ENCODE data around the gene SCAMP2. TPM values are rescaled to one million over a fixed set of nuclear protein-coding genes. Genes with fewer than 3 reads are reported as not detected.
A peak's percentile ranks its signal among the peaks of the same experiment; 100 is the strongest.

SCAMP2 gene
- total RNA-seq, 1 donor from 2014 or later, result 46.2 TPM

DNA sequence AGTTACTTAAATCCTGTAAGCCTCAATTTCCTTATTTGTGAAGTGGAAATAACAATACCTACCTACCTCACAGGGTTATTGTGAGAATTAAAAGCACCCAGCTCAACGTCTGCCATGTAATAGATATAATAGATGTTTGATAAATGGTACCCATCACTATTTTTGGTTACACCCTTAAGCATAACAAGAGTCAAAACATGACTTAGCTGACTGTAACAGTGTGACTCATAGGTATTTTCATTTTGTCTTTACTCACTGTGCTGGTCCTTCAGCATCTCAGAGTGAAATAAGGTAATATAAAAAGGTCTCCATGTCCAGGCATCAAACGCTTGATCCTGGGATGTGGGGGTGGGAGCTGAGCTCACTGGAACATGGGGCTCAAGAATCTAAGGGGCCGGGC lies 43.7 kb downstream of the SCAMP2 start:
- intact Hi-C loops (cut with micrococcal nuclease), result no loop called here
- ATAC-seq, result no peak
- DNase-seq, result no peak

- ATAC-seq, result no peak
- DNase-seq, result no peak
- intact Hi-C loops (cut with micrococcal nuclease), result no loop called here
Measured at GRCh38 chr15:74828835-74829234, 44.3 kb downstream of the SCAMP2 start.

GRCh38 chr15:74827614-74828013 lies 45.6 kb downstream of the SCAMP2 start:
- ATAC-seq, result no peak
- intact Hi-C loops (cut with micrococcal nuclease), result no loop called here
- no peak for DNase-seq

- DNase-seq (no peak), ATAC-seq (no peak)
- intact Hi-C loops (cut with micrococcal nuclease), result no loop called here
Measured at GRCh38 chr15:74826921-74827320, 46.2 kb downstream of the SCAMP2 start.

- DNase-seq, result peak; percentile 58
- intact Hi-C loops (cut with micrococcal nuclease), result no loop called here
- peak; percentile 52 for ATAC-seq
Measured at GRCh38 chr15:74826364-74826819, 46.8 kb downstream of the SCAMP2 start, which contains the start of gene CPLX3. Gene CPLX3, plus strand, starts transcription at chr15:74826627. Its CDS starts 77 bp downstream, at chr15:74826704.

DNA sequence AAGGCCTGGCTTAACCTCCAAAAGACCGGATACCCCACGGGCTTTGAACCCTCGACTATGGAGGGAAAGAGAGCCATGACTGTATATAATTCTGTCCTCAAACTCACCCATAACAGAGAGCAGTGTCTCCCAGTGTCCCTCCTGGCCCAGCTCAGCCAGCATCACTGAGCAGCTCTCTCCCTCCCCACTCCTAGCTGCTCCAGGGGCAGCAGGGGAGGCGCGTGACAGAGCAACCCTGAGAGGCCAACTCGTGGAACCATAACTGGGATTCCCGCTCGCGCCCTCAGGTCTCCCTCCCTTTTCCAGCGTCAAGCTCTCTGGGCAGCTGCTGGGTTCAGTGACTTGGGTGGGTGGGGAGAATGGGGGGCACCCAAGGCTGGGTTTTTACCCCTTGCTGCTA lies 47.3 kb downstream of the SCAMP2 start:
- ATAC-seq (no peak), DNase-seq (no peak)
- intact Hi-C loops (cut with micrococcal nuclease), result no loop called here

- ATAC-seq (no peak), DNase-seq (no peak)
- intact Hi-C loops (cut with micrococcal nuclease), result no loop called here
Measured at GRCh38 chr15:74824976-74825375, 48.2 kb downstream of the SCAMP2 start.

DNA sequence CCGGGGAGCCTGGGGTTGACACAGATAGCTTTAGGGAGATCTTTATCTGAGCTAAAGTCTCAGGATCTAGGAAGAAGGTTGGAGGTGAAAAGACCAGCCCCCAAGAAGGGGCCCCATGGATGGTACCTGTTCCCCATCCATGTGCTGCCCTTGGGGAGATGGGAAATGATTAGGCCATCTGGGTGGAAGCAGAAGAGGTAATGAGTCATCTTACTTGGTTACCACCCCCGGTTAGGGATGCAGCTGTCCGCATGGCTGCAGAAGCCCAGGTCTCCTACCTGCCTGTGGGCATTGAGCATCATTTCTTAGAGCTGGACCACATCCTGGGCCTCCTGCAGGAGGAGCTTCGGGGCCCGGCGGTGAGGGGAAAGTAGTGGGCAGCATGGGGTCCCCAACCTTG lies 49.8 kb downstream of the SCAMP2 start:
- ATAC-seq (no peak), DNase-seq (no peak)
- intact Hi-C loops (cut with micrococcal nuclease), result no loop called here

DNA sequence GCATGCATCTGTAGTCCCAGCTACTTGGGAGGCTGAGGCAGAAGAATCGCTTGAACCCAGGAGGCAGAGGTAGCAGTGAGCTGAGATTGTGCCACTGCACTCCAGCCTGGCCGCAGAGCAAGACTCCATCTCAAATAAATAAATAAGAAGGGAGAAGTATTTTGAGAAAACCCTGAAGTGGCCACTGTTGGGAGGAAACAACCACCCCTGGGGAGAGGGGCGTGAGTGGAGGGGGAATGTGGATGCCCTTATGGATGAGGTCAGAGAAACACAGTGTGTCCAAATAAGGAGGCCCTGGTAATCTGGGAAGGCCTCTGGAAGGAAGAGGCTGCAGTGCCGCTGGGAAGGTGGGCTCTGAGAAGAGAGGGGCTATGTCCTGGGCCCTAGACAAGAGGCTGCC lies 50.9 kb downstream of the SCAMP2 start:
- DNase-seq, result no peak

DNA sequence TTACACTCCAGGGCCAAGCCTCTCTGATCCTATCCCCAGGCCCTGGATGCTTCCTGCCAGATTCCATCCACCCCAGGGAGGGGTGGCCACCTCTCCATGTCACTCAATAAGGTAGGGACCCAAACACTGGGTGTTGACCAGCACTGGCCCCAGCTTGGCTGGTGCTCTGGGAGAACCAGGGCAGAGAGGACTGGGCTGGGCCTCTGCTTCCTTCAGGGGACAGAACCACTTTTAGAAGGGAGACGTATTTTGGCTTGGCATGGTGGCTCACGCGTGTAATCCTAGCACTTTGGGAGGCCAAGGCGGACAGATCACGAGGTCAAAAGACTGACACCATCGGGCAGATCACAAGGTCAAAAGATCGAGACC lies 51.4 kb downstream of the SCAMP2 start:
- intact Hi-C loops (cut with micrococcal nuclease), result no loop called here
- ATAC-seq (no peak), DNase-seq (no peak)

More for the DNA sequence above, 50.9 kb downstream of the SCAMP2 start:
- ATAC-seq, result no peak
- intact Hi-C loops (cut with micrococcal nuclease), result no loop called here

GRCh38 chr15:74821091-74821789 lies 51.9 kb downstream of the SCAMP2 start:
- DNase-seq (no peak), ATAC-seq (no peak)
- intact Hi-C loops (cut with micrococcal nuclease), result no loop called here

GRCh38 chr15:74820056-74820455 lies 53.1 kb downstream of the SCAMP2 start:
- DNase-seq (no peak), ATAC-seq (no peak)
- intact Hi-C loops (cut with micrococcal nuclease), result no loop called here

DNA sequence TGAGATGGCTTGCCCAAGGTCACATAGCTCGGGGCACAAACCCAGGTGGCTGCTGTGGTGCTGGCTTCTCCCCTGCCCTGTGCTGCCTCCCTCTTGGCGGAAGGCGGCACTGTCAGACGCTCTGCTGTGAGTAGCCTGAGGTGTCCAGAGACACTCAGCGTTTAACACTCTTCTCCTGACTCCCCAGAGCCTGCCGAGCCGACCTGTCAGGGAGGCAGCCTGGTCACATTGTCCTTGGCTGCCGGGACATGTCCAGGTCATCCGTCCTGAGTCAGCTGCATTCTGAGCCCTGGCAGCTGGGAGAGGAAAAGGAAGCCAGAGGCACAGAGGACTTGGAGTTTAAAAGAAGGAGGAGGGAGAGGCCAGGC lies 55.8 kb downstream of the SCAMP2 start:
- peak; percentile 84 for ATAC-seq
- intact Hi-C loops (cut with micrococcal nuclease), result no loop called here
- DNase-seq, result peak; percentile 77

DNA sequence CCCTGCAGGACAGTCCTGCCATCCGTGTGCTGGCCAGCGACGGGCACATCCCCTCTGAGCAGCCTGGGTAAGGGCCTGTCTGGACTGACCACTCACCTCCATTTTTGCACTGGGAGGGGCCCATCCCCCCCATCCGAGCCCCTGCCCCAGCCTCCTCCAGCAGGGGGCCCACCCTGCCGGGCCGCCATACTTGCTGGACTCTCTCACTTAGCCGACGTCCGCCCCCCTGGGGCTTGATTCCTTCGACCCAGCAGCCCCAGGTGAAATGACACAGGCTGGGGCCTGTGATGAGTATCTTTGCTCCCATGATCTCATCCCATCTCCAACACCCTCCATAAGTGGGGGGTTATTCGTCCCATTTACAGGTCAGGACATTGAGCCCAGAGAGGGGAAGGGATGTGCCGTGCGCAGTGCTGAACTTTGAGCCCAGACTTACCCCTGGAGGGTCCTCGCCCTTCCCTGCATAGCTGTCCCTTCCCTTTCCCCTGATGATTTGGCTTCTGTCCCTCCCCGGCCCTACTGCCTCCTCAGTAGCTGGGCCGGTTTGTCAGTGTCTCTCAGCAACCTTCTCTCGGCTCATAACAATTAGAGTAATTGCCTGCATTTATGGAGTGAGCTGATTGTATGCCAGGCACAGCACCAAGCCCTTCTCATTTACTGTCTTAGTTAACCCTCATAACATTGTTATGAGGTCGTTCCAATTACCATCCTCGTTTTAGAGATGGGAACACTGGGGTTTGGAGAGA lies 56.4 kb downstream of the SCAMP2 start:
- intact Hi-C loops (cut with micrococcal nuclease), result no loop called here
- ATAC-seq, result peak; percentile 2
- no peak for DNase-seq

DNA sequence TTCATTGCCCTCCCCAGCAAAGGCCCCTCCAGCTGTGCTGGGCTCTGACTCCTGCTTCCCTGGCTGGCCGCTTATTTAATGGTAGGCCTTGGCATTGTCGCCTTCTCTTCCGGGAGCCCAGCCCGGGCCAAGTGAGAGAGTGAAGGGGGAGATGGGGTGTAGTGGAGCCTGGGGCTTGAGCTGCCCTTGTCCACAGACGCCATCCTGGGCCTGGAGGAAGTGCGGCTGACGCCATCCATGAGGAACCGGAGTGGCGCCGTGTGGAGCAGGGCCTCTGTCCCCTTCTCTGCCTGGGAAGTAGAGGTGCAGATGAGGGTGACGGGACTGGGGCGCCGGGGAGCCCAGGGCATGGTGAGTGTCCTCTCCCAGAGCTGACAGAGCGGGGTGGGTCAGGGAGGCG lies 57.2 kb downstream of the SCAMP2 start:
- no peak for ATAC-seq
- no peak for DNase-seq
- intact Hi-C loops (cut with micrococcal nuclease), result no loop called here

- intact Hi-C loops (cut with micrococcal nuclease), result no loop called here
Measured at GRCh38 chr15:74815121-74815934, 57.8 kb downstream of the SCAMP2 start.

DNA sequence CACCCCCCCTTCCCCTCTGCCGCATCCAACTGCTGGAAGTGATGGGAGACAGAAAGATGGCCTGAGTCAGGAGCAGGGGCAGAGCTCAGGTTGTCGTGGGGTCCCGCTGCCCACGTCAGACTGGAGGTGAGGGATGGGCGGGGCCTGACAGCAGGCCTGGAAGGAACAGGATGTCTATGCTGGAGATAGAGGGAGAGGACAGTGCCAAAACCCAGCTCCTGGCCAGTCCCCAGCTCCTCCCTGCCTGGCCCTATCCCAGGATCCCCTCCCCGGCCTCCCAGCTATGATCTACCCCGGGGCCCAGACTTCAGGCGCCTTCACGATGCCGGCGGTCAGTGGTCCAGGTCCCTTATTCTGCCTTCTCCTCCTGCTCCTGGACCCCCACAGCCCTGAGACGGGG lies 60.6 kb downstream of the SCAMP2 start, which contains the start of gene LMAN1L:
LMAN1L (plus strand) TSS at position 303 of the 400 bp plus-strand sequence; CDS start at position 323, 20 bp downstream.
- DNase-seq (peak; percentile 67), ATAC-seq (peak; percentile 42)
- intact Hi-C loops (cut with micrococcal nuclease), result no loop called here

More at GRCh38 chr15:74815121-74815934, 57.8 kb downstream of the SCAMP2 start:
- ATAC-seq, result peak; percentile 58
- DNase-seq, result peak; percentile 80

GRCh38 chr15:74809956-74810355 lies 63.2 kb downstream of the SCAMP2 start:
- intact Hi-C loops (cut with micrococcal nuclease), result no loop called here
- ATAC-seq, result no peak

DNA sequence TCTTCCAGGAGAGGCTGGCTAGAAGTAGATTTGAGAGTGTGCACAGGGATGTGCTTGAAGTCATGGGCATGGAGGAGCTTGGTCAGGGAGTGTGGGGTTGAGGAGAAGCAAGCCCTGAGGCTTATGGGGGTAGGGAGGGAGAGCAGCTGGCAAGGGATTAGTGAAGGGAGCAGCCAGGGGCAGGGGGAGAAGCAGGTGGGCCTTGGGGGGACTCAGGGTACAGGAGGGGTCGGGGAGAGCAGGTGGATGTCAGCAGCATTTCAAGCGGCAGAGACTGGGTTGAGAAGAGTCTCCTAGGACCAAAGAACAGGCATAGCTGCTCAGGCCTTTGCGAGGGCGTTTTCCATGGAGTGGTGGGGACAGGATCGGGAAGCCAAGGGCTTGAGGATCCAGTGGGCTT lies 63.9 kb downstream of the SCAMP2 start:
- DNase-seq (no peak), ATAC-seq (no peak)
- intact Hi-C loops (cut with micrococcal nuclease), result no loop called here

More at GRCh38 chr15:74809956-74810355, 63.2 kb downstream of the SCAMP2 start:
- no peak for DNase-seq

DNA sequence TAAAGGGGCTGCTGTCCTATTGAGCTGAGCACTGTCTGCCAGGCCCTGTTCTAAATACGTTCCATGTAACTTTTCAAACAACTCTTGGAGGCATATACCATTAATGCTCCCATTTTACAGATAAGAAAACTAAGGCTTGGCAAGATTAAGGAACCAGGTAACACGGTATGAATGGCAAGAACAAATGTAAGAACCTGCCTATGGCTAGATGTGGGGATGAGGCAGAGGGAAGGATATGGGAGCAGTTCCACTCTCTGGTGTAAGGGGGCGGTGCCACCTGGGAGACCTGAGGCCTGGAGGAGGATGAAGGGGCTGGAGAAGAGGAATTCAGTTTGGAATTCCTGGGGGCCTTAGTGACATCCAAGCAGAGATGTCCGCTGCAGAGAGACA lies 64.3 kb downstream of the SCAMP2 start:
- no peak for DNase-seq
- ATAC-seq, result no peak
- intact Hi-C loops (cut with micrococcal nuclease), result no loop called here

Data from left ventricle myocardium superior (tissue), 1 donor.